Stimulated activated CD4-positive, alpha-beta T cell treated with anti-CD3 and anti-CD28 coated beads, Interleukin-2, amount 100 ng/mL, for 48 hours (primary cell): ENCODE results near the gene POLR2H.

Experiments used
- DNase-seq, 2 donors: peaks; one replicate each; pipeline ENCODE4 v3.0.0-alpha.2; 2020

Gene POLR2H

GRCh38 chr3:184352897-184353545 lies 8.5 kb upstream of the POLR2H start:
- DNase-seq = no peak

- DNase-seq = no peak
Observed at GRCh38 chr3:184353546-184353941, 8.0 kb upstream of the POLR2H start.

- DNase-seq = peak; percentile 62 to 63
Observed at GRCh38 chr3:184354121-184354728, 7.3 kb upstream of the POLR2H start.

GRCh38 chr3:184354754-184355153 lies 6.8 kb upstream of the POLR2H start:
- no peak for DNase-seq

GRCh38 chr3:184355261-184356040 lies 6.1 kb upstream of the POLR2H start:
- no peak for DNase-seq

- DNase-seq = no peak
Observed at GRCh38 chr3:184357248-184358123, 4.0 kb upstream of the POLR2H start.

GRCh38 chr3:184358124-184358767 lies 3.3 kb upstream of the POLR2H start:
- DNase-seq = no peak

GRCh38 chr3:184358921-184359350 lies 2.6 kb upstream of the POLR2H start:
- no peak for DNase-seq

GRCh38 chr3:184359610-184360009 lies 1.9 kb upstream of the POLR2H start:
- DNase-seq = no peak

GRCh38 chr3:184360070-184360928 lies 1.2 kb upstream of the POLR2H start:
- no peak for DNase-seq

GRCh38 chr3:184360929-184361531 lies 480 bp upstream of the POLR2H start:
- no peak for DNase-seq

- peak; percentile 27 to 44 for DNase-seq
Observed at GRCh38 chr3:184361932-184362667, 590 bp downstream of the POLR2H start.

GRCh38 chr3:184362668-184363546 lies 1.4 kb downstream of the POLR2H start:
- peak; percentile 94 to 95 for DNase-seq

- DNase-seq = no peak
Observed at GRCh38 chr3:184366619-184367289, 5.2 kb downstream of the POLR2H start.

- DNase-seq = no peak
Observed at GRCh38 chr3:184368116-184368515, 6.6 kb downstream of the POLR2H start.

- DNase-seq = no peak
Observed at GRCh38 chr3:184368586-184369183, 7.2 kb downstream of the POLR2H start.

GRCh38 chr3:184371570-184372018 lies 10.1 kb downstream of the POLR2H start:
- DNase-seq = peak; percentile 42 to 50

GRCh38 chr3:184372296-184372821 lies 10.8 kb downstream of the POLR2H start:
- DNase-seq = no peak
